H1 (cell line): ENCODE measurements around the gene GPR162. TPM values are rescaled to one million over a fixed set of nuclear protein-coding genes. Genes with fewer than 3 reads are reported as not detected.

Experiments
- CTCF ChIA-PET: fragments of 300-600 bp; sonication (Branson Sonifier 250); formaldehyde crosslinking; loops from one replicate; lab custom pipeline; 2021; ENCODE audit not compliant: partially characterized antibody; lab: Charles Lee
- POLR2A ChIA-PET: fragments of 300-600 bp; sonication (Branson Sonifier 250); formaldehyde crosslinking; loops from one replicate; lab custom pipeline; 2021; ENCODE audit warnings: inconsistent platforms; ENCODE audit not compliant: partially characterized antibody; lab: Charles Lee
- DNase-seq, 2 experiments: peaks; one replicate each; pipeline versions ENCODE4 v3.0.0 to v3.0.0-alpha.2; 2010 to 2022; ENCODE audit warnings: low spot score in 2 of 2, low read depth in 1 of 2, mixed read lengths in 1 of 2
- FAIRE-seq: peaks from 2 replicates; lab custom pipeline; 2011; peaks lifted over from hg19 to GRCh38; lab: Jason Lieb, UNC
- H2AFZ ChIP-seq: 2 replicates; pipeline ENCODE4 v1.8.1; 2012; ENCODE audit warnings: low read length, inconsistent platforms
- H2AK5ac ChIP-seq: 2 replicates; pipeline ENCODE4 v1.6.1; 2013; ENCODE audit warnings: low read depth, low read length
- H2BK120ac ChIP-seq: replicated peaks from 2 replicates; pipeline ENCODE3; 2013; ENCODE audit warnings: low read depth, low read length, inconsistent platforms
- H2BK12ac ChIP-seq: 2 replicates; pipeline ENCODE4 v1.6.1; 2013; ENCODE audit warnings: low read depth, low read length
- H2BK15ac ChIP-seq: 2 replicates; pipeline ENCODE4 v1.6.1; 2013; ENCODE audit warnings: low read length
- H2BK20ac ChIP-seq: 2 replicates; pipeline ENCODE4 v1.6.1; 2013; ENCODE audit warnings: low read length
- H2BK5ac ChIP-seq: 2 replicates; pipeline ENCODE4 v1.6.1; 2013; ENCODE audit warnings: low read depth, low read length
- H3K14ac ChIP-seq: 2 replicates; pipeline ENCODE4 v1.6.1; 2013; ENCODE audit warnings: inconsistent platforms; ENCODE audit not compliant: insufficient read length
- H3K18ac ChIP-seq: 2 replicates; pipeline ENCODE4 v1.6.1; 2013; ENCODE audit warnings: low read length; ENCODE audit errors: extremely low read depth
- H3K23ac ChIP-seq: 2 replicates; pipeline ENCODE4 v1.6.1; 2013; ENCODE audit warnings: inconsistent platforms; ENCODE audit not compliant: insufficient read length
- H3K23me2 ChIP-seq: 2 replicates; pipeline ENCODE4 v1.6.1; 2013; ENCODE audit warnings: low read depth, low read length
- H3K27ac ChIP-seq: 2 replicates; pipeline ENCODE4 v1.6.1; 2011; ENCODE audit warnings: low read depth, low read length, inconsistent platforms
- H3K27me3 ChIP-seq, 4 experiments: replicated peaks in 1 of 4; 1 replicate in 1 of 4; 2 replicates in 3 of 4; pipeline versions ENCODE4 v1.6.1 to v1.8.1; 2011 to 2013; ENCODE audit warnings: low read length in 3 of 4, mild to moderate bottlenecking in 3 of 4, inconsistent platforms in 2 of 4, mixed read lengths in 2 of 4, moderate library complexity in 1 of 4; ENCODE audit not compliant: control insufficient read depth in 3 of 4, insufficient read depth in 3 of 4; ENCODE audit errors: extremely low read depth in 1 of 4
- H3K36me3 ChIP-seq, 4 experiments: 2 replicates each; pipeline versions ENCODE4 v1.6.1 to v1.8.1; 2011 to 2013; ENCODE audit warnings: mild to moderate bottlenecking in 4 of 4, low read length in 3 of 4, moderate library complexity in 2 of 4, control low read depth in 1 of 4, inconsistent platforms in 1 of 4; ENCODE audit not compliant: insufficient read depth in 4 of 4, control insufficient read depth in 2 of 4
- H3K4ac ChIP-seq: replicated peaks from 2 replicates; pipeline ENCODE3; 2013; ENCODE audit warnings: low read length, low read depth, mixed read lengths, inconsistent platforms; ENCODE audit not compliant: insufficient read length
- H3K4me1 ChIP-seq, 4 experiments: replicated peaks in 1 of 4; 1 replicate in 1 of 4; 2 replicates in 3 of 4; pipeline versions ENCODE4 v1.6.1 to v1.8.1; 2011 to 2013; ENCODE audit warnings: low read length in 3 of 4, inconsistent platforms in 2 of 4, mixed read lengths in 1 of 4; ENCODE audit not compliant: insufficient read depth in 4 of 4, control insufficient read depth in 3 of 4
- H3K4me2 ChIP-seq, 2 experiments: 2 replicates each; pipeline versions ENCODE4 v1.6.1 to v1.8.1; 2011 to 2013; ENCODE audit warnings: low read depth in 2 of 2, low read length in 2 of 2, control low read depth in 1 of 2, inconsistent platforms in 1 of 2, mild to moderate bottlenecking in 1 of 2; ENCODE audit not compliant: insufficient read depth in 1 of 2
- H3K4me3 ChIP-seq, 4 experiments: fragments of 200-600, 300-600 bp in 1 of 4; sonication (generic), shearing (Covaris generic), sonication (Bioruptor Twin) in 1 of 4; 2 replicates each; pipeline versions ENCODE4 v1.5.1 to v1.8.1; 2011 to 2016; ENCODE audit warnings: low read length in 4 of 4, low read depth in 3 of 4, control low read depth in 2 of 4, inconsistent platforms in 2 of 4, mild to moderate bottlenecking in 2 of 4, mixed read lengths in 1 of 4, moderate library complexity in 1 of 4; ENCODE audit not compliant: insufficient read depth in 2 of 4; ENCODE audit errors: extremely low read depth in 1 of 4
- H3K56ac ChIP-seq: replicated peaks from 2 replicates; pipeline ENCODE3; 2013; ENCODE audit warnings: low read depth, mild to moderate bottlenecking, mixed read lengths, low read length, inconsistent platforms; ENCODE audit not compliant: insufficient read length
- H3K79me1 ChIP-seq: 2 replicates; pipeline ENCODE4 v1.6.1; 2013; ENCODE audit warnings: low read depth, low read length, control low read depth
- H3K79me2 ChIP-seq, 2 experiments: 2 replicates each; pipeline versions ENCODE4 v1.6.1 to v1.8.1; 2012 to 2013; ENCODE audit warnings: low read length in 2 of 2, mild to moderate bottlenecking in 2 of 2, inconsistent platforms in 1 of 2; ENCODE audit not compliant: insufficient read depth in 2 of 2, control insufficient read depth in 1 of 2
- H3K9ac ChIP-seq, 4 experiments: replicated peaks in 1 of 4; 1 replicate in 1 of 4; 2 replicates in 3 of 4; pipeline versions ENCODE4 v1.6.1 to v1.8.1; 2011 to 2013; ENCODE audit warnings: low read depth in 3 of 4, low read length in 3 of 4, control low read depth in 2 of 4, mild to moderate bottlenecking in 2 of 4, moderate library complexity in 2 of 4, inconsistent platforms in 1 of 4; ENCODE audit errors: extremely low read depth in 1 of 4
- H3K9me3 ChIP-seq, 2 experiments: 2 replicates each; pipeline versions ENCODE4 v1.6.1 to v1.8.1; 2012 to 2013; ENCODE audit warnings: mild to moderate bottlenecking in 2 of 2, moderate library complexity in 2 of 2, control low read depth in 1 of 2, inconsistent platforms in 1 of 2, low read depth in 1 of 2, low read length in 1 of 2, mixed read lengths in 1 of 2; ENCODE audit not compliant: insufficient read depth in 2 of 2
- H4K20me1 ChIP-seq, 2 experiments: replicated peaks in 1 of 2; 2 replicates each; pipeline versions ENCODE3 to v1.8.1; 2011 to 2013; ENCODE audit warnings: inconsistent platforms in 2 of 2, low read length in 2 of 2, mild to moderate bottlenecking in 1 of 2; ENCODE audit not compliant: insufficient read depth in 2 of 2, control insufficient read depth in 1 of 2
- H4K5ac ChIP-seq: 2 replicates; pipeline ENCODE4 v1.6.1; 2013; ENCODE audit warnings: low read length, low read depth, mixed read lengths, inconsistent platforms; ENCODE audit not compliant: insufficient read length
- H4K8ac ChIP-seq: 2 replicates; pipeline ENCODE4 v1.8.0; 2013; ENCODE audit warnings: mild to moderate bottlenecking, moderate library complexity, low read length, inconsistent platforms; ENCODE audit not compliant: insufficient read depth; ENCODE audit errors: extremely low read depth
- H4K91ac ChIP-seq: replicated peaks from 2 replicates; pipeline ENCODE3; 2013; ENCODE audit warnings: low read length, mixed read lengths, inconsistent platforms; ENCODE audit not compliant: insufficient read length
- SIRT6 ChIP-seq: IDR thresholded peaks from one replicate; pipeline ENCODE4 v1.7.1; 2012; ENCODE audit warnings: low read length, inconsistent platforms
- whole genome bisulfite sequencing, 2 experiments: shearing (Covaris generic) in 1 of 2; methylation state at CpG; one replicate each; pipeline versions ENCODE4 v1.1.6 to v1.1.7; 2013 to 2015; ENCODE audit warnings: low lambda C conversion rate in 2 of 2, mixed read lengths in 2 of 2, inconsistent platforms in 1 of 2, low coverage in 1 of 2, missing lambda C conversion rate in 1 of 2; ENCODE audit not compliant: insufficient replicate concordance in 2 of 2, insufficient coverage in 1 of 2, insufficient read length in 1 of 2; ENCODE audit errors: extremely low coverage in 1 of 2, missing lambda C conversion rate in 1 of 2; 5-methylcytosine and 5-hydroxymethylcytosine counted together
- polyA plus RNA-seq, 7 experiments: library from polyadenylated mRNA; depleted of rRNA in 3 of 7; stranded (reverse) in 5 of 7; unstranded in 2 of 7; fragments of >200 nt in 5 of 7; fragments of 200-250 nt in 2 of 7; gene quantifications; 1 replicate in 5 of 7; 2 replicates in 1 of 7; 4 replicates in 1 of 7; pipeline versions ENCODE4 v1.2.1 to v1.2.3, GENCODE V29; 2011 to 2013; ENCODE audit warnings: missing spikeins in 2 of 7, mixed read lengths in 2 of 7
- total RNA-seq: library from RNA; stranded (reverse); fragmentation: NEBNext Ultra II Directional; extraction: Animal tissue kit (Norgen Biotek cat#: 25700); gene quantifications from 2 replicates; pipeline ENCODE4 v1.2.1, GENCODE V29; 2021
- TF ChIP-seq, protein P1 (sequence below), 3 experiments: IDR thresholded peaks; 1 replicate in 2 of 3; 2 replicates in 1 of 3; pipeline versions ENCODE4 v1.5.1 to v1.6.1; 2011; ENCODE audit warnings: low read length in 3 of 3, mild to moderate bottlenecking in 3 of 3, inconsistent platforms in 2 of 3, low read depth in 1 of 3, moderate library complexity in 1 of 3; ENCODE audit not compliant: insufficient read depth in 1 of 3; ENCODE audit errors: control extremely low read depth in 1 of 3

Gene GPR162
- total and polyA plus RNA-seq, 2 of the 8 experiments (the other 6 are each of a cell fraction or from before 2014, with no cell fraction given) = 7.3 to 8.8 TPM

DNA sequence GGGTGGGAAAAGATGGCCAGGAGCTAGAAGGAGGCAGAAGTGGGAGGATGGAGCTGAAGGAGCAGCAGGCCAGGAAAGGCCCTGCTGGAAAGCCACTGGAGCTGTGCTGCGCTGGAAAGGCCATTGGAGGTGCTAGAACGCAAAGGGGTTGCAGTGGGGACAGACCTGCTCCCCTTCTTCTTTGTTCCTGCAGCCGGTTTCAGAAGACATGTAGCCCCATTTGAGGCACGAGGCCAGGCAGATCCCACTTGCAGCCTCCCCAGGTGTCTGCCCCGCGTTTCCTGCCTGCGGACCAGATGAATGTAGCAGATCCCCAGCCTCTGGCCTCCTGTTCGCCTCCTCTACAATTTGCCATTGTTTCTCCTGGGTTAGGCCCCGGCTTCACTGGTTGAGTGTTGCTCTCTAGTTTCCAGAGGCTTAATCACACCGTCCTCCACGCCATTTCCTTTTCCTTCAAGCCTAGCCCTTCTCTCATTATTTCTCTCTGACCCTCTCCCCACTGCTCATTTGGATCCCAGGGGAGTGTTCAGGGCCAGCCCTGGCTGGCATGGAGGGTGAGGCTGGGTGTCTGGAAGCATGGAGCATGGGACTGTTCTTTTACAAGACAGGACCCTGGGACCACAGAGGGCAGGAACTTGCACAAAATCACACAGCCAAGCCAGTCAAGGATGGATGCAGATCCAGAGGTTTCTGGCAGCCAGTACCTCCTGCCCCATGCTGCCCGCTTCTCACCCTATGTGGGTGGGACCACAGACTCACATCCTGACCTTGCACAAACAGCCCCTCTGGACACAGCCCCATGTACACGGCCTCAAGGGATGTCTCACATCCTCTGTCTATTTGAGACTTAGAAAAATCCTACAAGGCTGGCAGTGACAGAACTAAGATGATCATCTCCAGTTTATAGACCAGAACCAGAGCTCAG, 2.3 kb upstream of the GPR162 start:
- H4K5ac ChIP-seq = no peak overlapping the region
- 73% methylated on average over 13 of the region's 13 CpGs; no CpG with 5 or more reads in 1 of the 2 experiments for WGBS, 2 experiments
- POLR2A ChIA-PET = interaction anchor here (1.1 to 27.1 kb wide), 12 partner anchors 9 to 72 kb away, joined by 3 to 388 read pairs (median 6); partner anchors contain the start of genes CDCA3, GNB3, MLF2 and P3H3
- peak overlapping the region; percentile 96 for H2BK15ac ChIP-seq
- CTCF ChIA-PET = interaction anchor here (0.5 to 23.7 kb wide), 8 partner anchors 10 to 373 kb away, joined by 3 to 532 read pairs (median 6); partner anchors contain the start of genes CD4, LAG3, MLF2 and PTMS
- H3K18ac ChIP-seq = peak overlapping the region; percentile 63; the same call in 1 of the 2 replicates
- FAIRE-seq (no peak), DNase-seq (no peak)
- H3K4me3 ChIP-seq = peak overlapping the region in 1 of 4 experiments; percentile 46; a peak in 3 of 8 replicates
- peak overlapping the region; percentile 78; the same call in 1 of the 2 replicates for H2BK5ac ChIP-seq
- peak overlapping the region; percentile 69 for H2BK20ac ChIP-seq
- H2BK12ac ChIP-seq = peak overlapping the region; percentile 84; the same call in 1 of the 2 replicates
- no peak overlapping the region for H2AFZ ChIP-seq
- H2BK120ac ChIP-seq = no peak overlapping the region
- peaks cover 0 to 10% of the 10 kb centered on the region in 2 experiments for H4K20me1 ChIP-seq
- no peak overlapping the region; a peak in 1 of 7 replicates for H3K9ac ChIP-seq
- no peak for TF ChIP-seq SIRT6
- TF ChIP-seq, protein P1, sequence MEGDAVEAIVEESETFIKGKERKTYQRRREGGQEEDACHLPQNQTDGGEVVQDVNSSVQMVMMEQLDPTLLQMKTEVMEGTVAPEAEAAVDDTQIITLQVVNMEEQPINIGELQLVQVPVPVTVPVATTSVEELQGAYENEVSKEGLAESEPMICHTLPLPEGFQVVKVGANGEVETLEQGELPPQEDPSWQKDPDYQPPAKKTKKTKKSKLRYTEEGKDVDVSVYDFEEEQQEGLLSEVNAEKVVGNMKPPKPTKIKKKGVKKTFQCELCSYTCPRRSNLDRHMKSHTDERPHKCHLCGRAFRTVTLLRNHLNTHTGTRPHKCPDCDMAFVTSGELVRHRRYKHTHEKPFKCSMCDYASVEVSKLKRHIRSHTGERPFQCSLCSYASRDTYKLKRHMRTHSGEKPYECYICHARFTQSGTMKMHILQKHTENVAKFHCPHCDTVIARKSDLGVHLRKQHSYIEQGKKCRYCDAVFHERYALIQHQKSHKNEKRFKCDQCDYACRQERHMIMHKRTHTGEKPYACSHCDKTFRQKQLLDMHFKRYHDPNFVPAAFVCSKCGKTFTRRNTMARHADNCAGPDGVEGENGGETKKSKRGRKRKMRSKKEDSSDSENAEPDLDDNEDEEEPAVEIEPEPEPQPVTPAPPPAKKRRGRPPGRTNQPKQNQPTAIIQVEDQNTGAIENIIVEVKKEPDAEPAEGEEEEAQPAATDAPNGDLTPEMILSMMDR (IDR thresholded peaks at IDR 0.05; ENCODE audit: control extremely low read depth in 1 of 3, insufficient read depth in 1 of 3, low read depth in 1 of 3, low read length in 3 of 3) = peak in 1 of 3 experiments; percentile 30; a peak in 1 of 4 replicates
- H2AK5ac ChIP-seq = peak overlapping the region; percentile 98
- H4K8ac ChIP-seq = no peak overlapping the region; the same call in 1 of the 2 replicates
- peaks cover 4 to 50% (median 28%) of the 10 kb centered on the region in 4 experiments for H3K4me1 ChIP-seq
- peak overlapping the region; percentile 26 to 94; a peak in 2 of 4 replicates for H3K4me2 ChIP-seq
- H3K56ac ChIP-seq = no peak overlapping the region
- H4K91ac ChIP-seq = no peak overlapping the region
- H3K27ac ChIP-seq = no peak overlapping the region
- no peaks in the 10 kb centered on the region; a peak in 1 of 8 replicates for H3K36me3 ChIP-seq
- peaks cover 20% of the 10 kb centered on the region for H3K23me2 ChIP-seq
- peaks cover 0 to 2% of the 10 kb centered on the region in 2 experiments; a peak in 1 of 4 replicates for H3K9me3 ChIP-seq
- no peaks in the 10 kb centered on the region; the same call in 1 of the 2 replicates for H3K79me1 ChIP-seq
- H3K27me3 ChIP-seq = peaks cover 0 to 7% (median 2%) of the 10 kb centered on the region in 4 experiments; a peak in 4 of 7 replicates
- H3K79me2 ChIP-seq = no peaks in the 10 kb centered on the region
- H3K23ac ChIP-seq = no peak overlapping the region
- H3K14ac ChIP-seq = no peak overlapping the region
- no peak overlapping the region for H3K4ac ChIP-seq
